HG03159 (cell line): ENCODE measurements around the gene TSEN15.
"Not testable (repeated sequence)": the region's sequence is repeated elsewhere in the genome, so short reads cannot be mapped to it uniquely, and the experiment has no call there.

Experiments
- ATAC-seq: cut with Tn5 transposase; IDR thresholded peaks from one replicate; pipeline ENCODE4 v1.9.1; 2021; ENCODE audit warnings: mild to moderate bottlenecking, moderate library complexity; ENCODE audit not compliant: unreplicated experiment

Gene TSEN15

GRCh38 chr1:184031092-184031408, 20.5 kb upstream of the TSEN15 start:
- no peak for ATAC-seq

- no peak for ATAC-seq
These were observed 20.0 kb upstream of the TSEN15 start for GRCh38 chr1:184031409-184032107.

GRCh38 chr1:184032306-184032929, 19.1 kb upstream of the TSEN15 start:
- ATAC-seq: no peak

- ATAC-seq: no peak
These were observed 18.6 kb upstream of the TSEN15 start for GRCh38 chr1:184032930-184033418.

- no peak for ATAC-seq
These were observed 17.8 kb upstream of the TSEN15 start for GRCh38 chr1:184033711-184034167.

- no peak for ATAC-seq
These were observed 16.7 kb upstream of the TSEN15 start for GRCh38 chr1:184034761-184035379.

- ATAC-seq: no peak
These were observed 15.6 kb upstream of the TSEN15 start for GRCh38 chr1:184035719-184036516.

GRCh38 chr1:184036517-184036949, 15.0 kb upstream of the TSEN15 start:
- peak; percentile 19 for ATAC-seq

GRCh38 chr1:184037849-184038591, 13.5 kb upstream of the TSEN15 start:
- no peak for ATAC-seq

- ATAC-seq: no peak
These were observed 12.4 kb upstream of the TSEN15 start for GRCh38 chr1:184039126-184039525.

GRCh38 chr1:184041731-184042130, 9.8 kb upstream of the TSEN15 start:
- no peak for ATAC-seq

- not testable (repeated sequence) for ATAC-seq
These were observed 8.2 kb upstream of the TSEN15 start for GRCh38 chr1:184043315-184043714.

- no peak for ATAC-seq
These were observed 6.7 kb upstream of the TSEN15 start for GRCh38 chr1:184044603-184045376.

GRCh38 chr1:184047541-184047940, 4.0 kb upstream of the TSEN15 start:
- ATAC-seq: not testable (repeated sequence)

GRCh38 chr1:184048561-184049240, 2.8 kb upstream of the TSEN15 start:
- ATAC-seq: no peak

GRCh38 chr1:184049291-184049690, 2.2 kb upstream of the TSEN15 start:
- no peak for ATAC-seq

GRCh38 chr1:184049836-184050468, 1.6 kb upstream of the TSEN15 start:
- no peak for ATAC-seq

GRCh38 chr1:184050636-184051035, 894 bp upstream of the TSEN15 start:
- ATAC-seq: no peak

GRCh38 chr1:184051138-184051484, 419 bp upstream of the TSEN15 start:
- no peak for ATAC-seq
